T-helper 1 cell treated with Interleukin-12 subunit alpha and Interleukin-12 subunit beta and Interleukin-4 antibody, amounts not matched to agents 30 ng/mL and 1 ng/mL, for 36 hours (primary cell): ENCODE data around the gene SYNPO. TPM values are rescaled to one million over a fixed set of nuclear protein-coding genes. Genes with fewer than 3 reads are reported as not detected.

Experiments
- intact Hi-C: fragments of 100-400 bp; cut with micrococcal nuclease; formaldehyde crosslinking; loops from one replicate; pipeline ENCODE4 v1.15.1; 2024
- total RNA-seq: library from RNA; stranded (reverse); gene quantifications from 2 replicates; pipeline ENCODE4 v1.2.3, GENCODE V29; 2022

SYNPO gene
- not detected in 2 replicates for total RNA-seq

- intact Hi-C loops = no loop called here
These were observed at the start of gene SYNPO for GRCh38 chr5:150640311-150641005. TSS of gene SYNPO (plus strand) at chr5:150640660. CDS start at chr5:150648276, 7,616 bp downstream.

DNA sequence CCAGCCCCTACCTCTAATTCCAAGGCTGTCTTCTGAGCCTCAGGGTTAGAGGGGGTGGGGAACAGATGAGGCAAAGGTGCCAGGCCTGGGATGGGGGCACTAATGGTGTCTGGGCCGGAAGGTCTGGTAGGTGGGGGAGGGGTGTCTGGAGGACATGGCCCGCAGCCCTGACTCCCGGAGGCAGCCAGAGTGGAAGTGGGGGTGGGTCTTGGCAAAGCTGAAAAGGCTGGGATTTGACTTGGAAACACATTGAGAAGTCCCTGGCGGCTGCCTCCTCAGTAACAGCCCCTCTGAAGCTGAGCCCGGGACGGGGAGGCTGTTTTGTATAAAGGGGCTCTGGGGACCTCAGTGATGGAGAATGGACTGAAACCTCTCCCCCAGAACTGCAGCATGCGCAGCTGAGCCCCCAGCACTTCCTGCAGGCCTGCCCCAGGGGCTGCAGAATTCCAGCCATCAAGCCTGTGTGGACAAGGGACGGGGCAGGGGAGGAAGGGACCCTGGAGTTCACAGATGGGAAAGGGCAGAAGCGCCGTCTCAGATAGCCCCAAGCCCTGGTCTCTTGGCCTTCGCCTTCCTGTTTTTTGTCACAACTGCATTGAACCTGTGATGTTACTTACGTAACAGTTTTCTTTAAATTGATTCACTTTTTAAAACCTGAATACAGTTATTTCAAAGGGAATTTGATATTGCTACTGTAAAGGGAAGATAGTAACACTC, 49.3 kb upstream of the SYNPO start:
- intact Hi-C loops = no loop called here

- intact Hi-C loops = no loop called here
These were observed 46.9 kb upstream of the SYNPO start for GRCh38 chr5:150593593-150593992.

DNA sequence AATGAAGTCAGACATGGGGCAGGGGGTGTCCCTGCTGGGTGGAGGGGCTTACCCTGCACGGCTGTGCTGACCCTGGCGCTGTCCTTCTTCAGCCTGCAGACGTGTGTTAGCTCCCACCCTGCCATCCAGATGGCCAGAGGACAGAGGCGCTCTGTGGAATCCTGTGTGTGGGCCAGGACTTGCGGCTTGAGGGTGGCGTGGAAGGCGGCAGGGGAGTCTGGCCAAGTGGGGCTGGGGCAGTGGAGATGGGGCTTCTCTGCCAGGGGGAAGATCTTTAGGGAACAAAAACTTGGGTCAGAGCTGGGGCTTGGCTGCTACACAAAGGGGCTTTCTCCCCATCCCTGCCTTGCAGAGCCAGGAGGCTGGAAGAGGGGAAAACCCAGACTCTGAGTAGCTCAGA, 46.5 kb upstream of the SYNPO start:
- intact Hi-C loops = no loop called here

DNA sequence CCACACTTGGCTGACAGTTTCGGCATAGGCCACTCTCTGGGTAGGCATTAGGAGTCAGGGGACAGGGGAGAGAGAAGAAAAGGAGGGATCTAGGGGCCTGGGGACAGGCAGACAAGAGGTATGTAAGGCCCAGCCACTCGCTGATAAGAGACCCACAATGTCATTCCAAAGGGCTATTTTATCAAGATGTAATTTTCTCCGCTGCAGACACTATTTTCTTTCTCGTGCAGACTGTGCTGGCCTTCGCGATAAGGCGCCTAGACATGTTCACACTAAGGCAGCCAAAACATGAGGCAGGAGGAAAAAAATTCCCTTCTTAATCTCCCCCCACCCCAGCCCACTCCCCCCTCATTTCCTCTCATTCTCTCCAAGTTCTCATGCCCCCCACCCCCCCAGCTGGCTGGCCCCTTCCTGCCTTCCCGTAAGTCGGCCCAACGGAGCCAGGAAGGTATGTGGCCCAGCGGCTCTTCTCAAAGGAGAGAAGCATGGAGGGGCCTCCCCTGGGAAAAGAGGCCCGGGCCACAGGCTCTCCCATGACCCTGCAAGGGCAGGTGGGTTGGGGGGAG, 44.9 kb upstream of the SYNPO start:
- intact Hi-C loops = no loop called here

DNA sequence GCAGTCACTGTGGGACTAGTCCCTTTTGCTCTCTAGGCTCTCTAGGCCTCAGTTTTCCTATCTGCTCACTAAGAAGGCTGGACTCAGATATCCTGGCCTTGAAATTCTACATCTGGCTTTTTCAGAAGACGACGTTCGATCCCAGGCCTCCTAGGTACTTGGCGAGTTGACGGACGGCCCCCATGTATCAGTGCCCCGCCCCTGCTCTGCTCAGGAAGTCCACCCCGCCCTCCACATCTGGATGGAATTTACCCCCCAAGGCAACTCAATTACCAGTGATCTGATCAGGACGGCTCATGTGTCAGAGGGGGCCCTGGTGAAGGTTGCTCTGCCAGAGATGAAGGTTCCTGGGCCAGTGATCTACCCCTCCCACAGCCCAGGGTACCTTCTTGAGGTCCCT, 44.1 kb upstream of the SYNPO start:
- intact Hi-C loops = no loop called here

GRCh38 chr5:150596826-150597225, 43.6 kb upstream of the SYNPO start:
- intact Hi-C loops = no loop called here

DNA sequence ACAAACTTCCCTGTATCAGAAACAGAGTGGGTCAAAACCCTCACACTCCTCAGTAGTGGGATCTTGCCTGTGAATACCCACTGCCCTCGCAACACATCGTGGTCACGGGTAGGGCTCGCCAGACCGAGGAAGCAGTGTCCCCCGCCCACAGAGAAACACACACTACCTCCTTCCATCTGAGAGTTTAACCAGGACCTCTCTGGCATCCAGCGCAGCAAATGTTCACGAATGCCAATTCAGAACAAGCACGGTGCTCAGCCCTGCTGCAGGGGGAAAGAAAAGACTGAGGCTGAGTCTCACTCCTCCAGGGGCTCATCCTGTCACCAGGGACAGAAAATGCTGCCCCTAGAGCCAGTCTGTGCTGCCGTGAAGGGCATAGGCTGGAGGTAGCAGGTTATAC, 42.5 kb upstream of the SYNPO start:
- intact Hi-C loops = no loop called here

DNA sequence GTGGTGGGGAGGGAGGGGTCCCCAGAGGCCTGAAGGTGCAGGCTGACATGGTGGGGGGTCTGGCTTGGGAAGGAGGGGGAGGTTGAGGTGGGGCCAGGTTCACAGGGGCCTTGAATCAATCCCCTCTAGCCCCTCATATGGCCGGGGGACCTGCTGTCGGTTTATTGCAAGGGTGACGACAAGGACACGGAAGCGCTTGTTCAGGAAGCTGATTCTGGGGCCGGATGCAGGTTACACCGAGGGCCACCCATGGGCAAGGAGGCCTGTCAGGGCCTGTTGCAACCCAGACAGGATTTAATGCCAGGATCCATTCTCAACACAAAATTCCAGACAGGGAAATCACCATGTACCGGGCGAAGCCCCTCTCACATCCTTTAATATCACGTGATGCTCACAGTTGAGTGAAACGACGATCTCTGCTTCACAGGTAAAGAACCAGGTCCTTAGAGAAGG, 41.6 kb upstream of the SYNPO start:
- intact Hi-C loops = no loop called here

- intact Hi-C loops = no loop called here
These were observed 41.2 kb upstream of the SYNPO start for GRCh38 chr5:150599281-150599680.

DNA sequence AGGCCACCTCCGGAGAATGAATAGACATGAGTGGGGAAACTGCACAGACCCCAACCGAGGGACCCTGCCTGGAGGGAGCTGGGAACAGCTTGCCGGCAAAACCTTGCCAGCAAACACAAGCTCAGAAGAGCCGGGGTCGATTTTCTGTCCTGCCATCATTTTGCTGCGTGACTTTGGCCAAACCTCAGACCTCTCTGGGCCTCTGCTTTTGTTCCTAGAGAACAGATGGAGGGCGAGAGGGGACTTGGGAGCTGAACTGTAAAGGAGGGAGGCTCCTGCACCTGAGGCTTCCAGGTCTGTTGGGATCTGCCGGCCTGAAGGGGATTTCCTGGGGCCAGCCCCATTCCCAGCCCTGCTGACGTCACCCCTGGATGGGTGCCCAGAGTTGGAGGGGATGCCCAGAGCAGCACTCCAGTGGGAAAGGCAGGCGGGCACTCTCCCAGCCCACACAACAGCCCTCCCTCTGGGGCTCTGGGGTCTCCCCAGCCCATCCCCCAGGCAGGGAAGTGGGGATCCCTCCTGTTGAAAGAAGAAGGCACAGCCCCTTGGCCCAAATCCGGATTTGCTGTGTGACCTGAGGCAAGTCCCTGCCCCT, 40.4 kb upstream of the SYNPO start:
- intact Hi-C loops = no loop called here

- intact Hi-C loops = no loop called here
These were observed 39.6 kb upstream of the SYNPO start for GRCh38 chr5:150600616-150601490.

DNA sequence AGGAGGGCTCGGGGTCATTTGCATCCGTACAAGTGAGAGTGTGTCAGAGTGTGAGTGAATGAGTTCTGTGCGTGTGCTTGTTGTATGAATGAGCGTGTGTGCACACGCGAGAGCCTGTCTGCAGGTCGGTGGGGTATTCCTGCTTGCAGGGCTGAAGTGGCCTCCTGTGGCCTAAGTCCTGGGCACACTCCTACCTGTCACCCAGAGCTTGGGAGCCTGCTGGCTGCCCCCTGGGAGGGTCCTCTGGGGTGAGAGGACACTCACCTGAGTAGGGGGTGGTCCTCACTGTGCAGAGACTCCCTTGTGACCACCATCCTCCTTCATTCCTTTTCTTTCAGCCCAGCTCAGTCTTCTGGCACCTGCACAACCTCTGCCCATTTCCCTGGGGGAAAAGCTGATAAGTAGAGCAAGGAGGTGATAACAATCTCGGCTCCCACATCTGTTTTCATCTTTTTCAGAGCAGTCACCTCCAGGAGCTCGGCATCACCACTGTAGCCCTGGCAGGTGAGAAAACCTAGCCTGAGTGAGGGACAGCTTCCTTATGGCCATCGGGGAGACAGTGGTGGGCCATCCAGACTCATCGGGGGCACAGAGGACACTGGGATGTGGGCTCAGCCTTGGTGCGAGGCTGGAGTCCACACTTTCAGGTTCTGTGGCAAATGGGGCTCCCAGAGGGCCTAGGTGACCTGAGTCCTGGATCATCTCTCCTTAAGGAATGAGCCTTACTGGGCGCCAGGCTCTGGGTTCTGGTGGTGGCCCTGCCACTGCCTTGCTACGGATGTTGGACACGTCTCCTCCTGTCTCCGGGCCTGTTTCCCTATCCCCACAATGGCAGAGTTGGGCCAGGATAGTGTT, 38.7 kb upstream of the SYNPO start:
- intact Hi-C loops = no loop called here

GRCh38 chr5:150603052-150603451, 37.4 kb upstream of the SYNPO start:
- intact Hi-C loops = no loop called here

DNA sequence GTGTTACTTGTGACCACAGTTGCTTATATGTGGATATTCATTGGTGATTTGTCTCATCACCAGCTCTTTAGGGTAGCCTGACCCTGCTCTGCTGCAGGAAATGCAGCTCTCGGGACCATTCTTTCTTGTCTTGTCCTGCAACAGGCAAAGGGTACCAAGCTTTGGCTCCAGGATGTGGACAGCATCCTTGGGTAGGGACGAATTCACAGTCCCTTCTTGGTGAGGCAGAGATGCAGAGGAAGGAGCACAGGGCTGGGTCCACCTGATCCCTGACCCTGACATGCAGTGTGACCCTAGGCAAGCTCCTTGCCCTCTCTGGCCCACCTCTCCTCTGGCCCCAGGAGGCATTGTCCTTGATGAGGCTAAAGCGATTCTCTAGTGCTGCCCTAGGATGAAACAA, 37.0 kb upstream of the SYNPO start:
- intact Hi-C loops = no loop called here

DNA sequence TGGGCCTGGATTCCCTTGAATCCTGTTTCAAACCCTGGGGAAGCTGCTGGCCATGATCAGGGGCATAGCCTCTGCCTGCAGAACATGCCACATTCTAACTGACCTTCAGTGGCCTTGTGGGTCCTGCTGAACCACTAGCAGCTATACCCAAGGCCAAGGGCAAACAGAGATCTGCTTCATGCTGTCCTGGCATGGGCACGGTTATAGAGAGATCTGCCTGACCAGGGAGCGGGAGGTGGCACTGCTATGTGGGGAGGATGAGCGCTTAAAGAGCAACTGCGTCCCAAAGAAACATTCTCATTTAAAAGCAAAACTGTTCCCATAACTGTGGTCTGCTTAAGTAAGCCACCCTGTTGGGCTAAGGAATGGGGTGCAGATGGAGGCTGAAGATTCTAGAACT, 36.5 kb upstream of the SYNPO start:
- intact Hi-C loops = no loop called here

GRCh38 chr5:150604894-150605440, 35.5 kb upstream of the SYNPO start:
- intact Hi-C loops = no loop called here

GRCh38 chr5:150605546-150605945, 34.9 kb upstream of the SYNPO start:
- intact Hi-C loops = no loop called here

DNA sequence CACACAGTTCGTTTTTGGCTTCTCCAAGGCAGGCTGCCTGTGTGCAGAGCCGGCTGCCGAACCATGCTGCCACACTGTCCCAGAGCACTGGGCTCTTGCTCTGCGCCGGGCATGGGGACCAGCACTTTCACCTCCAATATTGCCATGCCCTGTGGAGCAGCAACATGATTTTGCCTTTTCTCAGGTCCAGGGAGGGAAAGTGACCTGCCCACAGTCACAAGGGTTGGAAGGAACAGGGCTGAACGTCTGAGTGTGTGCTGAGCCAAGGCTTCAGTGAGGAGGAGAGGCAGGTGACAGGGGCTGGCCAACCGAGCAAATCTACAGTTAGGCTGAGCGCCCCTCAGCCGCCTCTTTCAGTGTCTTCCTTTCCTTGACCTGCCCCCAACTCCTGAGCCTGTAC, 34.0 kb upstream of the SYNPO start:
- intact Hi-C loops = no loop called here

- intact Hi-C loops = no loop called here
These were observed 33.4 kb upstream of the SYNPO start for GRCh38 chr5:150607105-150607504.
